GM18867 (cell line): ENCODE results near the gene LGALS9C.
"Not testable (repeated sequence)": the region's sequence is repeated elsewhere in the genome, so short reads cannot be mapped to it uniquely, and the experiment has no call there.

Experiments used
- ATAC-seq: cut with Tn5 transposase; IDR thresholded peaks from one replicate; pipeline ENCODE4 v1.9.1; 2021; ENCODE audit warnings: mild to moderate bottlenecking, moderate library complexity; ENCODE audit not compliant: unreplicated experiment

LGALS9C gene

DNA sequence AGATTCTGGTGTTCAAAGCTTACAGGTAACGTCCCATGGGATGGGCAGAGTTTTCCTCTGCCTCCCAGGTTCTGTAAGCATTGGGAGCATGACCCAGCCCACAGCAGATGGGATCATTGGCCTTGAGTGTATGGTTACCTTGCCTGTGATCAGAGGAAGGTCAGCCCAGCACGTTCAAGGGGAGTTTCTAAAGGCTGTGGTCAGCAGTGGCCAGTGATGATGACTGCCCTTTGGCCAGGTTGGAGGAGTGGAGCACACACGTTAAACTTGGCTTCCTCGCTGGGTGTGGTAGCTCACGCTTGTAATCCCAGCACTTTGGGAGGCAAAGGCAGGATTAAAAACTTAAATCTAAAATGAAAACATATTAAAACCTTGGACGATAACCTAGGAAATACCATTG, 51.8 kb downstream of the LGALS9C start:
- ATAC-seq: not testable (repeated sequence)

DNA sequence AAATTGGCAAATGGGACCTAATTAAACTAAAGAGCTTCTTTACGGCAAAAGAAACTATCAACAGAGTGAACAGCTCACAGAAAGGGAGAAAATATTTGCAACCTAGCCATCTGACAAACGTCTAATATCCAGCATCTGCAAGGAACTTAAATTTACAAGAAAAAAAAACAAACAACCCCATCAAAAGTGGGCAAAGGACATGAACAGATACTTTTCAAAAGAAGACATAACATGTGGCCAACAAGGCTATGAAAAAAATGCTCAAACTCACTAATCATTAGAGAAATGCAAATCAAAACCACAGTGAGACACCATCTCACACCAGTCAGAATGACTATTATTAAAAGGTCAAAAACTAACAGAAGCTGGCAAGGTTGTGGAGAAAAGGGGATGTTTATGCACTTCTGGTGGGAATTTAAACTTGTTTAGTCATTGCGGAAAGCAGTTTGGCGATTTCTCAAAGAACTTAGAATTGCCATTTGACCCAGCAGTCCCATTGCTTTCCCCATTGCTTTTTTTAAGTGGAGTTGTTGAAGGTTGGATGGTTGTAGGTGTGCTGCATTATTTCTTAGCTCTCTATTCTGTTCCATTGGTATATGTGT, 52.4 kb downstream of the LGALS9C start:
- not testable (repeated sequence) for ATAC-seq

DNA sequence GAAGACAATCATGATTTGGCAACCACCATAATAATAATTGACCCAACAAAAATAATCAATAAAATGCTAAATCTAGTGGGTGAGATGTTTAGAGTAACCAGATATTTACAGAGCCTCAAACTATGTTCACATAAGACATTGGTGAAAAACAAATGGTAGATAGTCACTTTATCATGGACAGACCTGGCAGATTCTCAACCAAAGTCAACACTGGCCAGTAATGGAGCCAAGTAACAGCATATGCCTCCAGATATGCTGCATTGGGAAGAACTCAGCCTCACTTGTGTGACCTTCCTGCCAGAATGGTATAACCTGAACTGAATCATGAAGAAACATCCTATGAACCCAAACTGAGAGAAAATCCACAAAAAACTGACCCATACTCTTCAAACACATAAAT, 53.8 kb downstream of the LGALS9C start:
- not testable (repeated sequence) for ATAC-seq

DNA sequence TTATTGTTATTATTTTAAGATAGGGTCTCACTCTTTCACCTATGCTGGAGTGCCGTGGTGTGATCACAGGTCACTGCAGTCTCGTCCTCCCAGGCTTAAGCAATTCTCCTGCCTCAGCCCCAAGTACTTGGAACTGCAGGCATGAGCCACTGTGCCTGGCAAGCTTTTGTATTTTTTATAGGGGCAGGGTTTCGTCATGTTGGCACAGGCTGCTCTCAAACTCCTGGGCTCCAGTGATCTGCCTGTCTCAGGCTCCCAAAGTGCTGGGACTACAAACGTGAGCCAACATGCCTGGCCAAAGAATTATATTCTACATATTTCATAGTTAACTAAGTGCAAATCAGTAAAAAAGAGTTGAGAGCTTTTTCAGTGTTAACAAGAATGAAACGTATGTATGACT, 65.6 kb downstream of the LGALS9C start:
- not testable (repeated sequence) for ATAC-seq

DNA sequence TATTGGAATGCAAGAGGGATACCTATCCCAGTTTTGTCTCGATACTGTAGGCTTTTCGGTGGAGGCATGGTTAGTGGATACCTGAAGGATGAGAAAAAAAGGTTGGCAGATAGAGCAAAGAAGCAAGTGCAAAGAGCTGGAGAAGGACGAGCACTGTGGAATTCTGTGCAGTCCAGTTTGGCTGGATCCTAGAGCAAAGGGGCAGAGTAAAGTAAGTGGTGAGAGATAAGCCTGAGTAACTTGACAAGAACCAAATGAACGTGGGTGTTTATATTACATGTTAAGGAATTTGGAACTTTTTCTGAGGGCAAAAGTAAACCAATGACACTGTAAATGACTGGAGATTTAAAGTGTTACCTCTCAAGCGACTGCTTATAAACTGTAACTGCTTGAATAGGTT, 66.3 kb downstream of the LGALS9C start:
- ATAC-seq: not testable (repeated sequence)
